Endothelial cell of umbilical vein (primary cell): ENCODE results near the gene PRKG1. TPM values are rescaled to one million over a fixed set of nuclear protein-coding genes. Genes with fewer than 3 reads are reported as not detected.

Experiments used
- BruUV-seq: library from RNA; stranded (reverse); fragments of 400-500 nt; replicated peaks from 2 replicates; lab custom pipeline; 2021; lab: Mats Ljungman, UMichigan
- CTCF ChIA-PET: fragments of 300-600, 350-600 bp; sonication (Branson Sonifier 250); formaldehyde crosslinking; loops from one replicate; lab custom pipeline; 2021; ENCODE audit warnings: antibody characterized with exemption, inconsistent platforms; lab: Charles Lee
- POLR2A ChIA-PET: fragments of 300-600, 350-600 bp; sonication (Branson Sonifier 250); formaldehyde crosslinking; loops from one replicate; lab custom pipeline; 2021; ENCODE audit warnings: antibody characterized with exemption, inconsistent platforms; lab: Charles Lee
- DNase-seq: peaks from one replicate; pipeline ENCODE4 v3.0.0-alpha.2; 2011; ENCODE audit warnings: low read depth, low spot score
- FAIRE-seq: peaks from 2 replicates; lab custom pipeline; 2011; peaks lifted over from hg19 to GRCh38; lab: Jason Lieb, UNC
- H2AFZ ChIP-seq: 2 replicates; pipeline ENCODE4 v1.6.0; 2012; ENCODE audit warnings: low read depth, low read length, control low read depth, inconsistent platforms
- H3K27ac ChIP-seq: 2 replicates; pipeline ENCODE4 v1.5.1; 2011; ENCODE audit warnings: low read depth, mild to moderate bottlenecking, control low read depth, low read length, moderate library complexity; ENCODE audit not compliant: insufficient read depth
- H3K27me3 ChIP-seq, 2 experiments: 2 replicates each; pipeline versions ENCODE4 v1.6.0 to v1.6.1; 2011; ENCODE audit warnings: low read length in 2 of 2, mixed read lengths in 1 of 2; ENCODE audit not compliant: control insufficient read depth in 2 of 2, insufficient read depth in 2 of 2
- H3K36me3 ChIP-seq, 2 experiments: 2 replicates in 1 of 2; 3 replicates in 1 of 2; pipeline ENCODE4 v1.5.1; 2011; ENCODE audit warnings: low read length in 2 of 2, mild to moderate bottlenecking in 1 of 2, moderate library complexity in 1 of 2; ENCODE audit not compliant: control insufficient read depth in 2 of 2, insufficient read depth in 2 of 2; ENCODE audit errors: extremely low read depth in 1 of 2
- H3K4me1 ChIP-seq: 3 replicates; pipeline ENCODE4 v1.5.1; 2011; ENCODE audit warnings: mild to moderate bottlenecking, low read length; ENCODE audit not compliant: control insufficient read depth, insufficient read depth; ENCODE audit errors: extremely low read depth
- H3K4me2 ChIP-seq: 2 replicates; pipeline ENCODE4 v1.6.1; 2011; ENCODE audit warnings: low read length, control low read depth, mixed read lengths; ENCODE audit not compliant: insufficient read depth
- H3K4me3 ChIP-seq, 3 experiments: fragments of 200-600 bp in 1 of 3; sonication (generic), shearing (Covaris generic) in 1 of 3; replicated peaks in 1 of 3; 2 replicates each; pipeline ENCODE4 v1.5.1; 2011 to 2016; ENCODE audit warnings: control low read depth in 3 of 3, low read length in 3 of 3, mild to moderate bottlenecking in 2 of 3, inconsistent platforms in 1 of 3, low read depth in 1 of 3, moderate library complexity in 1 of 3; ENCODE audit not compliant: insufficient read depth in 1 of 3
- H3K79me2 ChIP-seq: 2 replicates; pipeline ENCODE4 v1.6.0; 2012; ENCODE audit warnings: low read length, inconsistent platforms; ENCODE audit not compliant: control insufficient read depth, insufficient read depth
- H3K9ac ChIP-seq: replicated peaks from 2 replicates; pipeline ENCODE3; 2011; ENCODE audit warnings: low read length, control low read depth; ENCODE audit not compliant: insufficient read depth; ENCODE audit errors: extremely low read depth
- H3K9me1 ChIP-seq: replicated peaks from 3 replicates; pipeline ENCODE4 v1.6.0; 2011; ENCODE audit warnings: mild to moderate bottlenecking, low read length; ENCODE audit not compliant: control insufficient read depth, insufficient read depth; ENCODE audit errors: extremely low read depth
- H3K9me3 ChIP-seq: replicated peaks from 2 replicates; pipeline ENCODE4 v1.5.1; 2012; ENCODE audit warnings: low read length, inconsistent platforms; ENCODE audit not compliant: control insufficient read depth, insufficient read depth
- H4K20me1 ChIP-seq: replicated peaks from 2 replicates; pipeline ENCODE3; 2011; ENCODE audit warnings: mild to moderate bottlenecking, low read length; ENCODE audit not compliant: control insufficient read depth, insufficient read depth; ENCODE audit errors: extremely low read depth
- CTCF ChIP-seq, 2 donors: IDR thresholded peaks; 1 replicate in 1 of 2; 2 replicates in 1 of 2; pipeline ENCODE4 v1.5.1; 2011; ENCODE audit warnings: low read length in 2 of 2, mild to moderate bottlenecking in 2 of 2, moderate library complexity in 2 of 2, control low read depth in 1 of 2, inconsistent platforms in 1 of 2, low read depth in 1 of 2; ENCODE audit not compliant: insufficient read depth in 1 of 2; ENCODE audit errors: extremely low read depth in 1 of 2
- EZH2 ChIP-seq: IDR thresholded peaks from 2 replicates; pipeline ENCODE4 v1.6.1; 2012; ENCODE audit warnings: borderline replicate concordance, low read depth, mild to moderate bottlenecking, moderate library complexity, low read length, inconsistent platforms; ENCODE audit not compliant: severe bottlenecking
- FOS ChIP-seq: IDR thresholded peaks from 2 replicates; pipeline ENCODE4 v1.6.1; 2011; ENCODE audit warnings: mild to moderate bottlenecking, low read length, moderate library complexity, borderline replicate concordance; ENCODE audit not compliant: insufficient read depth
- GATA2 ChIP-seq: IDR thresholded peaks from 2 replicates; pipeline ENCODE4 v1.7.0; 2011; ENCODE audit warnings: low read depth, mild to moderate bottlenecking, moderate library complexity, mixed read lengths, low read length; ENCODE audit not compliant: insufficient read length, insufficient read depth
- JUN ChIP-seq: IDR thresholded peaks from 2 replicates; pipeline ENCODE4 v1.6.1; 2011; ENCODE audit warnings: borderline replicate concordance, low read depth; ENCODE audit not compliant: insufficient read length, insufficient read depth
- MAX ChIP-seq: IDR thresholded peaks from 2 replicates; pipeline ENCODE4 v1.6.1; 2011; ENCODE audit not compliant: insufficient read depth, insufficient read length
- MYC ChIP-seq: IDR thresholded peaks from one replicate; pipeline ENCODE4 v1.6.1; 2011; ENCODE audit warnings: mild to moderate bottlenecking, low read depth, low read length
- POLR2A ChIP-seq: IDR thresholded peaks from 2 replicates; pipeline ENCODE4 v1.6.1; 2012; ENCODE audit warnings: low read depth, mild to moderate bottlenecking, control low read depth, low read length
- POLR2AphosphoS5 ChIP-seq: IDR thresholded peaks from 2 replicates; pipeline ENCODE4 v1.6.1; 2012; ENCODE audit warnings: low read depth, mild to moderate bottlenecking, control low read depth, low read length, moderate library complexity; ENCODE audit not compliant: insufficient read depth
- dilution Hi-C: fragments of 300-500 bp; cut with MboI; formaldehyde crosslinking; loops from one replicate; pipeline ENCODE4 v1.15.0; 2019; ENCODE audit warnings: low sequenced_read_pairs; ENCODE audit not compliant: extremely low pct_ligation_motif_present
- intact Hi-C: fragments of 100-400 bp; cut with micrococcal nuclease; formaldehyde crosslinking; loops from one replicate; pipeline ENCODE4 v1.10.0; 2022
- polyA plus RNA-seq, 4 experiments: library from polyadenylated mRNA; depleted of rRNA in 3 of 4; stranded (reverse) in 3 of 4; unstranded in 1 of 4; fragments of >200 nt; gene quantifications; 2 replicates each; pipeline versions ENCODE4 v1.2.1 to v1.2.3, GENCODE V29; 2011 to 2012; ENCODE audit warnings: missing spikeins in 1 of 4
- total RNA-seq: library from RNA; stranded (reverse); gene quantifications from 2 replicates; pipeline ENCODE4 v1.2.3, GENCODE V29; 2021

Gene PRKG1
- total and polyA plus RNA-seq, 2 donors (not counting 3 experiments of a cell fraction or from before 2014, with no cell fraction given), result 0.01 to 0.18 TPM

DNA sequence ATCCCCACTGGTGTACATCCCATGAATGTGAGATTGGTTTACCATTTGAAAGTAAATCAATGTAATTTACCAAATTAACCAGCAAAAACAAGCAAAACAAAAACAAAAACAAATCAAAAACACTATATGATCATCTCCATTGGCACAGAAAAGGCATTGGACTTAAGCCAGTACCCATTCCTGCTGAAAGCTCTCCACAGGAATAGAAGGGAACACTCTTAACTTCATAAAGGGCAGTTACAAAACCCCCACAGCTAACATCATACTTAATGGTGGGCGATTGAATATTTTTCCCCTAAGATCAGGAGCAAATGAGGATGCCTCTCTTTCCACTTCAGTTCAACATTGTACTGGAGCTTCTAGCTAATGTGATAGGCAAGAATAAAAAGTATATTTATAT lies 34.1 kb downstream of the PRKG1 start:
- Histone ChIP-seq H3K4me3 (no peak overlapping the region), H3K79me2 (no peaks in the 10 kb centered on the region), H3K27ac (no peak overlapping the region), H3K27me3 (no peaks in the 10 kb centered on the region), H3K9me3 (no peaks in the 10 kb centered on the region), H3K9ac (no peak overlapping the region), H3K4me2 (no peak overlapping the region), H2AFZ (no peak overlapping the region), H3K4me1 (peaks cover 14% of the 10 kb centered on the region), H4K20me1 (no peaks in the 10 kb centered on the region), H3K9me1 (no peaks in the 10 kb centered on the region), H3K36me3 (no peaks in the 10 kb centered on the region)
- CTCF ChIA-PET, result interaction anchor here (0.8 kb wide), 1 partner anchor 1131 kb away, joined by 3 read pairs; no protein-coding TSS in a partner anchor
- POLR2A ChIA-PET, result no interaction called here
- DNase-seq (no peak), FAIRE-seq (no peak)
- TF ChIP-seq GATA2 (no peak), JUN (no peak), POLR2A (no peak), FOS (no peak), POLR2AphosphoS5 (no peak), MYC (no peak), CTCF (IDR thresholded peaks at IDR 0.05; ENCODE audit: extremely low read depth in 1 of 2, insufficient read depth in 1 of 2, low read depth in 1 of 2, low read length in 2 of 2) (no peak), EZH2 (no peak), MAX (no peak)
- dilution Hi-C loops, result no loop called here
- no TSS peak for BruUV-seq
- intact Hi-C loops, result no loop called here
